IPS DF 6.9 (cell line): ENCODE measurements around the gene RNF11.

Experiments used
- DNase-seq: peaks from one replicate; pipeline ENCODE4 v3.0.0-alpha.2; 2013; ENCODE audit warnings: low read depth, low spot score
- H3K27ac ChIP-seq: one replicate; pipeline ENCODE4 v1.5.1; 2013; ENCODE audit warnings: low read length, control low read depth
- H3K27me3 ChIP-seq: 2 replicates; pipeline ENCODE4 v1.6.1; 2013; ENCODE audit warnings: mild to moderate bottlenecking, low read length; ENCODE audit not compliant: control insufficient read depth, insufficient read depth
- H3K36me3 ChIP-seq: 2 replicates; pipeline ENCODE4 v1.6.1; 2013; ENCODE audit warnings: low read length; ENCODE audit not compliant: control insufficient read depth, insufficient read depth
- H3K4me1 ChIP-seq: 2 replicates; pipeline ENCODE4 v1.6.1; 2013; ENCODE audit warnings: low read length; ENCODE audit not compliant: control insufficient read depth, insufficient read depth
- H3K4me3 ChIP-seq: 2 replicates; pipeline ENCODE4 v1.5.1; 2013; ENCODE audit warnings: mild to moderate bottlenecking, low read length
- H3K9me3 ChIP-seq: 2 replicates; pipeline ENCODE4 v1.6.1; 2013; ENCODE audit warnings: low read length, inconsistent platforms; ENCODE audit not compliant: control insufficient read depth, insufficient read depth
- WGBS: extraction: QIAGEN DNeasy Blood & Tissue Kit; methylation state at CpG from one replicate; pipeline ENCODE4 v1.1.7; 2013; ENCODE audit warnings: mixed read lengths, missing lambda C conversion rate; ENCODE audit not compliant: insufficient read length, insufficient coverage; 5-methylcytosine and 5-hydroxymethylcytosine counted together

The RNF11 gene

GRCh38 chr1:51295926-51296325 lies 59.9 kb downstream of the RNF11 start:
- no peaks in the 10 kb centered on the region for H3K27me3 ChIP-seq
- H3K9me3 ChIP-seq = no peaks in the 10 kb centered on the region
- H3K4me3 ChIP-seq = no peak overlapping the region
- peaks cover 7% of the 10 kb centered on the region; the same call in 1 of the 2 replicates for H3K4me1 ChIP-seq
- no peaks in the 10 kb centered on the region for H3K36me3 ChIP-seq
- no CpG with 5 or more reads among the region's 17 CpGs for WGBS
- DNase-seq = no peak
- H3K27ac ChIP-seq = no peak overlapping the region

- H3K27me3 ChIP-seq = no peaks in the 10 kb centered on the region
- H3K27ac ChIP-seq = no peak overlapping the region
- H3K36me3 ChIP-seq = no peaks in the 10 kb centered on the region
- H3K9me3 ChIP-seq = no peaks in the 10 kb centered on the region
- no peak overlapping the region for H3K4me3 ChIP-seq
- DNase-seq = peak; percentile 87
- no CpG with 5 or more reads among the region's 33 CpGs for WGBS
- peaks cover 7% of the 10 kb centered on the region; the same call in 1 of the 2 replicates for H3K4me1 ChIP-seq
Measured at GRCh38 chr1:51296383-51297357, 60.6 kb downstream of the RNF11 start.

GRCh38 chr1:51297401-51298321 lies 61.6 kb downstream of the RNF11 start:
- Histone ChIP-seq H3K27ac (no peak overlapping the region), H3K9me3 (no peaks in the 10 kb centered on the region), H3K4me1 (peaks cover 7% of the 10 kb centered on the region; the same call in 1 of the 2 replicates), H3K36me3 (no peaks in the 10 kb centered on the region), H3K4me3 (no peak overlapping the region), H3K27me3 (no peaks in the 10 kb centered on the region)
- no CpG with 5 or more reads among the region's 25 CpGs for WGBS
- no peak for DNase-seq

- WGBS = no CpG with 5 or more reads among the region's 4 CpGs
- no peaks in the 10 kb centered on the region for H3K27me3 ChIP-seq
- no peak overlapping the region for H3K27ac ChIP-seq
- H3K4me3 ChIP-seq = no peak overlapping the region
- H3K9me3 ChIP-seq = no peaks in the 10 kb centered on the region
- no peak for DNase-seq
- peaks cover 7% of the 10 kb centered on the region; the same call in 1 of the 2 replicates for H3K4me1 ChIP-seq
- no peaks in the 10 kb centered on the region; the same call in 1 of the 2 replicates for H3K36me3 ChIP-seq
Measured at GRCh38 chr1:51298322-51298705, 62.2 kb downstream of the RNF11 start.

GRCh38 chr1:51299185-51299885 lies 63.3 kb downstream of the RNF11 start:
- Histone ChIP-seq H3K36me3 (no peaks in the 10 kb centered on the region; the same call in 1 of the 2 replicates), H3K4me3 (no peak overlapping the region), H3K27me3 (no peaks in the 10 kb centered on the region), H3K9me3 (no peaks in the 10 kb centered on the region), H3K27ac (no peak overlapping the region), H3K4me1 (peaks cover 7% of the 10 kb centered on the region; the same call in 1 of the 2 replicates)
- WGBS = no CpG with 5 or more reads among the region's 11 CpGs
- DNase-seq = no peak

GRCh38 chr1:51299981-51300670 lies 64.1 kb downstream of the RNF11 start:
- Histone ChIP-seq H3K36me3 (no peaks in the 10 kb centered on the region; the same call in 1 of the 2 replicates), H3K9me3 (no peaks in the 10 kb centered on the region), H3K27me3 (no peaks in the 10 kb centered on the region), H3K27ac (no peak overlapping the region), H3K4me3 (no peak overlapping the region), H3K4me1 (peaks cover 7% of the 10 kb centered on the region; the same call in 1 of the 2 replicates)
- no peak for DNase-seq
- WGBS = no CpG with 5 or more reads among the region's 6 CpGs

- no peaks in the 10 kb centered on the region for H3K9me3 ChIP-seq
- no peaks in the 10 kb centered on the region; the same call in 1 of the 2 replicates for H3K36me3 ChIP-seq
- no peak overlapping the region for H3K4me3 ChIP-seq
- DNase-seq = no peak
- H3K27ac ChIP-seq = no peak overlapping the region
- no CpG with 5 or more reads among the region's 10 CpGs for WGBS
- H3K4me1 ChIP-seq = peaks cover 4% of the 10 kb centered on the region; the same call in 1 of the 2 replicates
- H3K27me3 ChIP-seq = no peaks in the 10 kb centered on the region
Measured at GRCh38 chr1:51301152-51301843, 65.2 kb downstream of the RNF11 start.

GRCh38 chr1:51301844-51302162 lies 65.7 kb downstream of the RNF11 start:
- no peaks in the 10 kb centered on the region; the same call in 1 of the 2 replicates for H3K36me3 ChIP-seq
- no peaks in the 10 kb centered on the region for H3K9me3 ChIP-seq
- WGBS = no CpG with 5 or more reads among the region's 3 CpGs
- H3K4me1 ChIP-seq = no peaks in the 10 kb centered on the region
- no peaks in the 10 kb centered on the region for H3K27me3 ChIP-seq
- H3K4me3 ChIP-seq = no peak overlapping the region
- H3K27ac ChIP-seq = no peak overlapping the region
- no peak for DNase-seq

GRCh38 chr1:51302270-51302669 lies 66.2 kb downstream of the RNF11 start:
- H3K4me1 ChIP-seq = no peaks in the 10 kb centered on the region
- no peak for DNase-seq
- H3K27me3 ChIP-seq = no peaks in the 10 kb centered on the region
- H3K9me3 ChIP-seq = no peaks in the 10 kb centered on the region
- WGBS = no CpG with 5 or more reads among the region's 10 CpGs
- no peak overlapping the region for H3K27ac ChIP-seq
- no peak overlapping the region for H3K4me3 ChIP-seq
- H3K36me3 ChIP-seq = no peaks in the 10 kb centered on the region; the same call in 1 of the 2 replicates
